DND-41 (cell line): Measurements from ENCODE around the gene FSIP1.

Experiments
- ATAC-seq: fragments of 200-7000 bp; cut with Tn5 transposase; 3 replicates; pipeline ENCODE4 v1.9.1; 2021; ENCODE audit warnings: low read depth; ENCODE audit not compliant: insufficient read depth
- DNase-seq: peaks from one replicate; pipeline ENCODE4 v3.0.0-alpha.2; 2020
- H2AFZ ChIP-seq: 2 replicates; pipeline ENCODE4 v1.6.0; 2012; ENCODE audit warnings: low read depth, low read length
- H3K27ac ChIP-seq: 2 replicates; pipeline ENCODE4 v1.5.1; 2012; ENCODE audit warnings: low read length, inconsistent platforms
- H3K27me3 ChIP-seq: fragments of 200-600 bp; sonication (generic); 2 replicates; pipeline ENCODE4 v1.6.0; 2012; ENCODE audit warnings: low read length, mild to moderate bottlenecking, inconsistent platforms; ENCODE audit not compliant: insufficient read depth, poor library complexity
- H3K36me3 ChIP-seq: 2 replicates; pipeline ENCODE4 v1.5.1; 2012; ENCODE audit warnings: low read length, inconsistent platforms; ENCODE audit not compliant: insufficient read depth
- H3K4me1 ChIP-seq: 2 replicates; pipeline ENCODE4 v1.5.1; 2012; ENCODE audit warnings: mild to moderate bottlenecking, low read length; ENCODE audit not compliant: insufficient read depth
- H3K4me2 ChIP-seq: 2 replicates; pipeline ENCODE4 v1.6.0; 2012; ENCODE audit warnings: mild to moderate bottlenecking, moderate library complexity, low read length, inconsistent platforms; ENCODE audit not compliant: insufficient read depth
- H3K4me3 ChIP-seq, 2 experiments: fragments of 200-600 bp in 1 of 2; shearing (Covaris generic) in 1 of 2; 2 replicates each; pipeline ENCODE4 v1.5.1; 2012 to 2016; ENCODE audit warnings: inconsistent platforms in 2 of 2, low read length in 2 of 2, mild to moderate bottlenecking in 2 of 2, low read depth in 1 of 2, moderate library complexity in 1 of 2
- H3K79me2 ChIP-seq: 2 replicates; pipeline ENCODE4 v1.6.0; 2012; ENCODE audit warnings: low read length, inconsistent platforms; ENCODE audit not compliant: insufficient read depth
- H3K9ac ChIP-seq: 2 replicates; pipeline ENCODE4 v1.6.0; 2012; ENCODE audit warnings: low read depth, mild to moderate bottlenecking, inconsistent platforms, low read length, moderate library complexity
- H3K9me3 ChIP-seq: 2 replicates; pipeline ENCODE4 v1.5.1; 2012; ENCODE audit warnings: low read length, moderate library complexity, mild to moderate bottlenecking, inconsistent platforms; ENCODE audit not compliant: insufficient read depth, severe bottlenecking
- H4K20me1 ChIP-seq: 2 replicates; pipeline ENCODE4 v1.6.0; 2012; ENCODE audit warnings: low read length; ENCODE audit not compliant: insufficient read depth
- EZH2 ChIP-seq: IDR thresholded peaks from 3 replicates; pipeline ENCODE4 v1.6.1; 2012; ENCODE audit warnings: borderline replicate concordance, low read depth, mild to moderate bottlenecking, moderate library complexity, low read length, inconsistent platforms; ENCODE audit not compliant: severe bottlenecking
- TF ChIP-seq, protein P1 (sequence below): IDR thresholded peaks from 2 replicates; pipeline ENCODE4 v1.5.1; 2012; ENCODE audit warnings: borderline replicate concordance, low read length, moderate library complexity, mild to moderate bottlenecking; ENCODE audit not compliant: poor library complexity, severe bottlenecking; ENCODE audit errors: extremely low read depth

Gene FSIP1

DNA sequence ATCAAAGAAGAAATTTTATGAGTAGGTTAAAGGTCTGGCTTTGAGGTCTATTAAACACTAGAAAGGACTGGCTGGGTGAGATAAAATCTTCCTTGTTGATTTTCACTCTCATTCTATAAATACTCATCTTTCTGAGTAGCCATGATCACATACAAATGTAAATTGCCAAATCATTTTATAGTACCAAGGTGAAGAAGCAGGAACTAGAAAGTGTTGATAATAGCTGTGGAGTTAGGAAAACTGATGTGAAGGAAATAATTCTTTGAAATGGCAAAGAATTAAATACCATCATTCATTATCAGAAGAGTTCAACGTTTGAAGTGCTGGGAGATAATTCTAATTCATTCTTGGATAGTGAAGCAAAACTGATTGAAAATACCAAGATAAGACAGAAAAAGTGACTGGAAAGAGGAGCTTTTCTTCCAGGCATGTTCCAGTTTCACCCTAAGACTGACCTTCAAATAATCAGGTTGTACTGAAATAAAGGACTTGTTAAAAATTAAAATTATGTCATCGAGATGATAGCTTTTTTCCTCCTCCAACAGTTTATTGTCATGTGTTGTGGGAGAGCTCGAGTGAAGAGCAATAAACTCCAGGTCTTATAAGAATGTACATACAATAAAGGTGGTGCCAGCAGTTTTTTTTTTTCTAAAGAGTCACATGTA, 184.3 kb downstream of the FSIP1 start:
- DNase-seq (no peak), ATAC-seq (no peak)
- TF ChIP-seq, protein P1, sequence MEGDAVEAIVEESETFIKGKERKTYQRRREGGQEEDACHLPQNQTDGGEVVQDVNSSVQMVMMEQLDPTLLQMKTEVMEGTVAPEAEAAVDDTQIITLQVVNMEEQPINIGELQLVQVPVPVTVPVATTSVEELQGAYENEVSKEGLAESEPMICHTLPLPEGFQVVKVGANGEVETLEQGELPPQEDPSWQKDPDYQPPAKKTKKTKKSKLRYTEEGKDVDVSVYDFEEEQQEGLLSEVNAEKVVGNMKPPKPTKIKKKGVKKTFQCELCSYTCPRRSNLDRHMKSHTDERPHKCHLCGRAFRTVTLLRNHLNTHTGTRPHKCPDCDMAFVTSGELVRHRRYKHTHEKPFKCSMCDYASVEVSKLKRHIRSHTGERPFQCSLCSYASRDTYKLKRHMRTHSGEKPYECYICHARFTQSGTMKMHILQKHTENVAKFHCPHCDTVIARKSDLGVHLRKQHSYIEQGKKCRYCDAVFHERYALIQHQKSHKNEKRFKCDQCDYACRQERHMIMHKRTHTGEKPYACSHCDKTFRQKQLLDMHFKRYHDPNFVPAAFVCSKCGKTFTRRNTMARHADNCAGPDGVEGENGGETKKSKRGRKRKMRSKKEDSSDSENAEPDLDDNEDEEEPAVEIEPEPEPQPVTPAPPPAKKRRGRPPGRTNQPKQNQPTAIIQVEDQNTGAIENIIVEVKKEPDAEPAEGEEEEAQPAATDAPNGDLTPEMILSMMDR, result no peak
- TF ChIP-seq EZH2, result no peak
- Histone ChIP-seq H3K79me2 (no peaks in the 10 kb centered on the region), H3K4me3 (no peak overlapping the region), H3K36me3 (no peaks in the 10 kb centered on the region), H3K27ac (no peak overlapping the region), H3K9ac (no peak overlapping the region), H3K9me3 (no peaks in the 10 kb centered on the region), H4K20me1 (no peaks in the 10 kb centered on the region), H3K27me3 (no peaks in the 10 kb centered on the region), H3K4me2 (no peak overlapping the region), H3K4me1 (no peaks in the 10 kb centered on the region), H2AFZ (no peak overlapping the region)

DNA sequence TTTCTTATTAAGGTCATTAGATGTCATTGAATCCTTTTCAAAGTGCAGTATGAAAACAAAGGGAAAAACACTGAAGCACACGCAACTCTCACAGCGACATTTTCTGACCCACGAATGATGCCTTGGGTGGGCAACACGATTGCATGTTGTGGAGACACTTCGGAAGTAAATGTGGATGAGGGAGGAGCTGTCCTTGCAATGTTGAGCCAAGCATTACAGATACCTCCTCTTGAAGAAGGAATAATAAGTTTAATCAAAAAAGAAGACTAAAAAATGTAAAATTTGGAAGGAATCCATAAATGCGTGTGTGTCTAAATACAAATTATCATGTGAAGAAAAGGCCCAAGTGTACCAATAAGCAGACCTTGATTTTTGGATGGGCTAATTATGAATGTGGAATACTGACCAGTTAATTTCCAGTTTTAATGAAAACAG, 184.9 kb downstream of the FSIP1 start:
- no peak for DNase-seq
- no peak overlapping the region for H3K27ac ChIP-seq

DNA sequence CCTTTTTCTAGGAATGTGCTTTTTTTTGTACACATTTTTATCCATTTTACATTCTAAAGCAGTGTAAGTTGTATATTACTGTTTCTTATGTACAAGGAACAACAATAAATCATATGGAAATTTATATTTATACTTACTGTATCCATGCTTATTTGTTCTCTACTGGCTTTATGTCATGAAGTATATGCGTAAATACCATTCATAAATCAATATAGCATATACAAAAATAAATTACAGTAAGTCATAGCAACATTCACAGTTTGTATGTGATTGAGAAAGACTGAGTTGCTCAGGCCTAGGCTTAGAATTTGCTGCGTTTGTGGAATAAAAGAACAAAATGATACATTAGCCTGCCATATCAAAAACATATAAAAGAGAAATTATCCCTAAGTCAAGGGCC, 185.3 kb downstream of the FSIP1 start:
- Histone ChIP-seq H2AFZ (no peak overlapping the region), H3K27ac (no peak overlapping the region), H3K9ac (no peak overlapping the region), H3K4me1 (no peaks in the 10 kb centered on the region), H3K4me3 (no peak overlapping the region), H3K9me3 (no peaks in the 10 kb centered on the region), H3K79me2 (no peaks in the 10 kb centered on the region), H3K36me3 (no peaks in the 10 kb centered on the region), H4K20me1 (no peaks in the 10 kb centered on the region), H3K4me2 (no peak overlapping the region), H3K27me3 (no peaks in the 10 kb centered on the region)
- no peak for DNase-seq
- ATAC-seq, result no peak
- TF ChIP-seq, protein P1, result no peak
- TF ChIP-seq EZH2, result no peak

More for the DNA sequence above, 184.9 kb downstream of the FSIP1 start:
- TF ChIP-seq, protein P1, result no peak
- TF ChIP-seq EZH2, result no peak
- no peaks in the 10 kb centered on the region for H4K20me1 ChIP-seq
- H3K4me2 ChIP-seq, result no peak overlapping the region
- no peak overlapping the region for H3K9ac ChIP-seq
- no peaks in the 10 kb centered on the region for H3K79me2 ChIP-seq
- H3K27me3 ChIP-seq, result no peaks in the 10 kb centered on the region
- ATAC-seq, result no peak
- H3K36me3 ChIP-seq, result no peaks in the 10 kb centered on the region
- H3K4me1 ChIP-seq, result no peaks in the 10 kb centered on the region
- H2AFZ ChIP-seq, result no peak overlapping the region
- H3K4me3 ChIP-seq, result no peak overlapping the region
- H3K9me3 ChIP-seq, result no peaks in the 10 kb centered on the region
